Mesodermal cell (in vitro differentiated cells): ENCODE data around the gene TBATA.

Source experiments
- H3K27ac ChIP-seq: 2 replicates; pipeline ENCODE4 v1.7.0; 2013; ENCODE audit warnings: mild to moderate bottlenecking, low read depth, low read length, moderate library complexity; ENCODE audit not compliant: severe bottlenecking
- H3K36me3 ChIP-seq: 2 replicates; pipeline ENCODE4 v1.7.1; 2013; ENCODE audit warnings: mild to moderate bottlenecking, low read length, moderate library complexity; ENCODE audit not compliant: control insufficient read depth, insufficient read depth
- H3K4me1 ChIP-seq: one replicate; pipeline ENCODE4 v1.7.1; 2013; ENCODE audit warnings: mild to moderate bottlenecking, low read length; ENCODE audit not compliant: insufficient read depth, control insufficient read depth, poor library complexity, severe bottlenecking
- H3K4me3 ChIP-seq: 2 replicates; pipeline ENCODE4 v1.7.0; 2013; ENCODE audit warnings: low read length, control low read depth, mild to moderate bottlenecking; ENCODE audit not compliant: insufficient read depth, poor library complexity, severe bottlenecking; ENCODE audit errors: extremely low read depth
- H3K9me3 ChIP-seq: 2 replicates; pipeline ENCODE4 v1.7.1; 2013; ENCODE audit warnings: mild to moderate bottlenecking, low read length, moderate library complexity; ENCODE audit not compliant: control insufficient read depth
- WGBS, 2 experiments: methylation state at CpG; one replicate each; pipeline ENCODE4 v1.1.5; 2013; ENCODE audit warnings: missing lambda C conversion rate in 2 of 2; ENCODE audit not compliant: insufficient coverage in 2 of 2; 5-methylcytosine and 5-hydroxymethylcytosine counted together

Gene TBATA

GRCh38 chr10:70786799-70787415 is 1.7 kb upstream of the TBATA start:
- H3K4me1 ChIP-seq: peaks cover 10% of the 10 kb centered on the region
- no peak overlapping the region for H3K4me3 ChIP-seq
- 75% methylated on average over 4 of the region's 5 CpGs; no CpG with 5 or more reads in 1 of the 2 experiments for WGBS, 2 experiments
- H3K36me3 ChIP-seq: no peaks in the 10 kb centered on the region
- H3K9me3 ChIP-seq: no peaks in the 10 kb centered on the region
- H3K27ac ChIP-seq: no peak overlapping the region

GRCh38 chr10:70784471-70784870 is 706 bp downstream of the TBATA start:
- 63 to 100% methylated on average over 1 of the region's 2 CpGs for WGBS, 2 experiments
- Histone ChIP-seq H3K36me3 (no peaks in the 10 kb centered on the region), H3K4me3 (no peak overlapping the region)

GRCh38 chr10:70784016-70784415 is 1.2 kb downstream of the TBATA start:
- no peaks in the 10 kb centered on the region for H3K36me3 ChIP-seq

More at GRCh38 chr10:70784471-70784870, 706 bp downstream of the TBATA start:
- H3K27ac ChIP-seq: no peak overlapping the region
- H3K9me3 ChIP-seq: no peaks in the 10 kb centered on the region
- H3K4me1 ChIP-seq: peaks cover 10% of the 10 kb centered on the region

GRCh38 chr10:70782746-70783680 is 2.2 kb downstream of the TBATA start:
- WGBS, 2 experiments: 86 to 93% methylated on average over 7 to 8 of the region's 11 CpGs
- no peaks in the 10 kb centered on the region for H3K36me3 ChIP-seq
- peaks cover 10% of the 10 kb centered on the region for H3K4me1 ChIP-seq
- no peaks in the 10 kb centered on the region for H3K9me3 ChIP-seq
- no peak overlapping the region for H3K4me3 ChIP-seq
- no peak overlapping the region for H3K27ac ChIP-seq

More at GRCh38 chr10:70784016-70784415, 1.2 kb downstream of the TBATA start:
- H3K4me1 ChIP-seq: peaks cover 10% of the 10 kb centered on the region
- H3K9me3 ChIP-seq: no peaks in the 10 kb centered on the region
- H3K4me3 ChIP-seq: no peak overlapping the region
- WGBS, 2 experiments: 92% methylated on average over 4 of the region's 5 CpGs; no CpG with 5 or more reads in 1 of the 2 experiments
- no peak overlapping the region for H3K27ac ChIP-seq

- 92 to 94% methylated on average over 2 to 4 of the region's 4 CpGs for WGBS, 2 experiments
Measured at GRCh38 chr10:70782086-70782745, 3.0 kb downstream of the TBATA start.

GRCh38 chr10:70781461-70782051 is 3.6 kb downstream of the TBATA start:
- H3K4me3 ChIP-seq: no peak overlapping the region
- no peak overlapping the region for H3K27ac ChIP-seq
- no peaks in the 10 kb centered on the region for H3K36me3 ChIP-seq
- no peaks in the 10 kb centered on the region for H3K9me3 ChIP-seq
- H3K4me1 ChIP-seq: peaks cover 4% of the 10 kb centered on the region
- 84 to 94% methylated on average over 4 to 5 of the region's 8 CpGs for WGBS, 2 experiments

More at GRCh38 chr10:70782086-70782745, 3.0 kb downstream of the TBATA start:
- peaks cover 10% of the 10 kb centered on the region for H3K4me1 ChIP-seq
- no peak overlapping the region for H3K27ac ChIP-seq
- no peak overlapping the region for H3K4me3 ChIP-seq
- H3K36me3 ChIP-seq: no peaks in the 10 kb centered on the region
- no peaks in the 10 kb centered on the region for H3K9me3 ChIP-seq

- H3K4me3 ChIP-seq: no peak overlapping the region
- H3K36me3 ChIP-seq: no peaks in the 10 kb centered on the region
- no peaks in the 10 kb centered on the region for H3K4me1 ChIP-seq
- 94% methylated on average over 3 to 4 of the region's 4 CpGs for WGBS, 2 experiments
- no peak overlapping the region for H3K27ac ChIP-seq
- H3K9me3 ChIP-seq: no peaks in the 10 kb centered on the region
Measured at GRCh38 chr10:70780772-70781171, 4.4 kb downstream of the TBATA start.

GRCh38 chr10:70780370-70780760 is 4.8 kb downstream of the TBATA start:
- no peaks in the 10 kb centered on the region for H3K4me1 ChIP-seq
- no peaks in the 10 kb centered on the region for H3K9me3 ChIP-seq
- no peaks in the 10 kb centered on the region for H3K36me3 ChIP-seq
- 88 to 92% methylated on average over 9 of the region's 9 CpGs for WGBS, 2 experiments
- H3K4me3 ChIP-seq: no peak overlapping the region
- H3K27ac ChIP-seq: no peak overlapping the region

GRCh38 chr10:70779511-70780369 is 5.4 kb downstream of the TBATA start:
- Histone ChIP-seq H3K9me3 (no peaks in the 10 kb centered on the region), H3K27ac (no peak overlapping the region)
- WGBS, 2 experiments: 90% methylated on average over 15 of the region's 16 CpGs

More at GRCh38 chr10:70779511-70780369, 5.4 kb downstream of the TBATA start:
- Histone ChIP-seq H3K36me3 (no peaks in the 10 kb centered on the region), H3K4me3 (no peak overlapping the region), H3K4me1 (no peaks in the 10 kb centered on the region)
